ENCODE results near the gene FAM163B. TPM values are rescaled to one million over a fixed set of nuclear protein-coding genes. Genes with fewer than 3 reads are reported as not detected.

FAM163B gene
- total and polyA plus RNA-seq, 2 of the 8 experiments (the other 6 are each of a cell fraction or from before 2014, with no cell fraction given): 0.63 to 1.0 TPM

- H2BK5ac ChIP-seq (ENCODE audit: low read depth, low read length): no peak overlapping the region
- no peak overlapping the region for H3K23ac ChIP-seq (ENCODE audit: insufficient read length)
- no peak overlapping the region for H4K5ac ChIP-seq (ENCODE audit: insufficient read length, low read depth, low read length)
- WGBS, 2 experiments (ENCODE audit: extremely low coverage in 1 of 2, insufficient coverage in 1 of 2, insufficient read length in 1 of 2, insufficient replicate concordance in 2 of 2, low coverage in 1 of 2, low lambda C conversion rate in 2 of 2, missing lambda C conversion rate in 1 of 2): 85% methylated on average over 8 of the region's 8 CpGs; no CpG with 5 or more reads in 1 of the 2 experiments
- FAIRE-seq (no peak), DNase-seq (ENCODE audit: low read depth in 1 of 2, low spot score in 2 of 2) (no peak)
- H3K4me1 ChIP-seq (replicated peaks in 1 of 4; ENCODE audit: control insufficient read depth in 3 of 4, insufficient read depth in 4 of 4, low read length in 3 of 4): peaks cover 0 to 13% (median 8%) of the 10 kb centered on the region in 4 experiments; a peak in 6 of 7 replicates
- no peak overlapping the region for H3K4ac ChIP-seq (replicated peaks; ENCODE audit: insufficient read length, low read depth, low read length)
- no peaks in the 10 kb centered on the region for H3K9me3 ChIP-seq (ENCODE audit: insufficient read depth in 2 of 2, low read depth in 1 of 2, low read length in 1 of 2)
- no peak overlapping the region for H4K8ac ChIP-seq (ENCODE audit: extremely low read depth, insufficient read depth, low read length)
- no peak overlapping the region for H2AFZ ChIP-seq (ENCODE audit: low read length)
- H2AK5ac ChIP-seq (ENCODE audit: low read depth, low read length): no peak overlapping the region
- no peaks in the 10 kb centered on the region for H3K79me2 ChIP-seq (ENCODE audit: control insufficient read depth in 1 of 2, insufficient read depth in 2 of 2, low read length in 2 of 2)
- ChIA-PET POLR2A (ENCODE audit: partially characterized antibody) (interaction anchor here (1.0 kb wide), 1 partner anchor 27 kb away, joined by 3 read pairs; no protein-coding TSS in a partner anchor), CTCF (ENCODE audit: partially characterized antibody) (interaction anchor here (0.6 to 1.7 kb wide), 5 partner anchors 11 to 1115 kb away, joined by 3 to 5 read pairs (median 4); no protein-coding TSS in a partner anchor)
- H3K4me3 ChIP-seq (ENCODE audit: extremely low read depth in 1 of 4, insufficient read depth in 2 of 4, low read depth in 3 of 4, low read length in 4 of 4): no peak overlapping the region
- H3K4me2 ChIP-seq (ENCODE audit: insufficient read depth in 1 of 2, low read depth in 2 of 2, low read length in 2 of 2): no peak overlapping the region
- H3K27me3 ChIP-seq (replicated peaks in 1 of 4; ENCODE audit: control insufficient read depth in 3 of 4, extremely low read depth in 1 of 4, insufficient read depth in 3 of 4, low read length in 3 of 4): no peaks in the 10 kb centered on the region; a peak in 1 of 7 replicates
- H3K14ac ChIP-seq (ENCODE audit: insufficient read length): no peak overlapping the region
- TF ChIP-seq RNF2 (IDR thresholded peaks at IDR 0.05; ENCODE audit: borderline replicate concordance, low read depth, low read length, missing control alignments, poor library complexity, severe bottlenecking) (no peak), BRCA1 (IDR thresholded peaks at IDR 0.05; ENCODE audit: low read depth, low read length) (no peak), CREB1 (IDR thresholded peaks at IDR 0.05) (no peak), HDAC2 (IDR thresholded peaks at IDR 0.05; ENCODE audit: borderline replicate concordance in 1 of 2, low read depth in 2 of 2, low read length in 2 of 2) (no peak), HDAC6 (IDR thresholded peaks at IDR 0.05; ENCODE audit: low read depth, low read length) (no peak), POLR2AphosphoS5 (IDR thresholded peaks at IDR 0.05; ENCODE audit: low read depth, low read length) (no peak), NANOG (IDR thresholded peaks at IDR 0.05; ENCODE audit: insufficient read depth, low read depth, low read length, poor library complexity, severe bottlenecking) (no peak)
- no peaks in the 10 kb centered on the region for H3K79me1 ChIP-seq (ENCODE audit: low read depth, low read length)
- H4K91ac ChIP-seq (replicated peaks; ENCODE audit: insufficient read length, low read length): no peak overlapping the region
- H3K56ac ChIP-seq (replicated peaks; ENCODE audit: insufficient read length, low read depth, low read length): no peak overlapping the region
- H2BK12ac ChIP-seq (ENCODE audit: low read depth, low read length): no peak overlapping the region
- no peaks in the 10 kb centered on the region for H3K36me3 ChIP-seq (ENCODE audit: control insufficient read depth in 2 of 4, insufficient read depth in 4 of 4, low read length in 3 of 4)
- H3K27ac ChIP-seq (ENCODE audit: low read depth, low read length): no peak overlapping the region
- no peaks in the 10 kb centered on the region for H3K23me2 ChIP-seq (ENCODE audit: low read depth, low read length)
- no peak overlapping the region for H2BK15ac ChIP-seq (ENCODE audit: low read length)
- H4K20me1 ChIP-seq (replicated peaks in 1 of 2; ENCODE audit: control insufficient read depth in 1 of 2, insufficient read depth in 2 of 2, low read length in 2 of 2): peaks cover 0 to 2% of the 10 kb centered on the region in 2 experiments
- H2BK20ac ChIP-seq (ENCODE audit: low read length): no peak overlapping the region
- no peak overlapping the region for H3K9ac ChIP-seq (replicated peaks in 1 of 4; ENCODE audit: extremely low read depth in 1 of 4, low read depth in 3 of 4, low read length in 3 of 4)
- H2BK120ac ChIP-seq (replicated peaks; ENCODE audit: low read depth, low read length): no peak overlapping the region
- no peak overlapping the region for H3K18ac ChIP-seq (ENCODE audit: extremely low read depth, low read length)
Observed at GRCh38 chr9:133639613-133640012, 30.4 kb upstream of the FAM163B start.

All from H1 (cell line).